Mammary epithelial cell (primary cell): ENCODE results near the gene OMD.

Experiments
- CTCF ChIP-seq, 2 donors: IDR thresholded peaks in 1 of 2; conservative IDR thresholded peaks in 1 of 2; 2 replicates each; pipeline ENCODE4 v1.5.1; 2011 to 2012; ENCODE audit warnings: inconsistent platforms in 2 of 2, low read length in 2 of 2, mild to moderate bottlenecking in 2 of 2, control low read depth in 1 of 2, low read depth in 1 of 2; ENCODE audit not compliant: insufficient read depth in 1 of 2; ENCODE audit errors: extremely low read depth in 1 of 2
- EZH2 ChIP-seq: IDR thresholded peaks from 2 replicates; pipeline ENCODE4 v1.6.1; 2012; ENCODE audit warnings: low read length, inconsistent platforms, borderline replicate concordance

GRCh38 chr9:92467511-92467910, 43.2 kb upstream of the OMD start:
- no peak for TF ChIP-seq CTCF (conservative IDR thresholded peaks at IDR 0.05 in 1 of 2, IDR thresholded peaks at IDR 0.05 in 1 of 2; ENCODE audit: extremely low read depth in 1 of 2, insufficient read depth in 1 of 2, low read depth in 1 of 2, low read length in 2 of 2)
- no peak for TF ChIP-seq EZH2
